PC-9 (cell line): ENCODE data around the gene TMEM258.

Experiments used
- EZH2 ChIP-seq: fragments of 200-600 bp; sonication (generic); IDR thresholded peaks from 2 replicates; pipeline ENCODE4 v1.8.0; 2017; ENCODE audit warnings: antibody characterized with exemption, low read depth
- TF ChIP-seq, protein P1 (sequence below): fragments of 200-600 bp; sonication (generic); conservative IDR thresholded peaks from 2 replicates; pipeline ENCODE4 v1.6.1; 2017; ENCODE audit warnings: mixed run types, antibody characterized with exemption, mild to moderate bottlenecking, moderate library complexity

- TF ChIP-seq, protein P1, sequence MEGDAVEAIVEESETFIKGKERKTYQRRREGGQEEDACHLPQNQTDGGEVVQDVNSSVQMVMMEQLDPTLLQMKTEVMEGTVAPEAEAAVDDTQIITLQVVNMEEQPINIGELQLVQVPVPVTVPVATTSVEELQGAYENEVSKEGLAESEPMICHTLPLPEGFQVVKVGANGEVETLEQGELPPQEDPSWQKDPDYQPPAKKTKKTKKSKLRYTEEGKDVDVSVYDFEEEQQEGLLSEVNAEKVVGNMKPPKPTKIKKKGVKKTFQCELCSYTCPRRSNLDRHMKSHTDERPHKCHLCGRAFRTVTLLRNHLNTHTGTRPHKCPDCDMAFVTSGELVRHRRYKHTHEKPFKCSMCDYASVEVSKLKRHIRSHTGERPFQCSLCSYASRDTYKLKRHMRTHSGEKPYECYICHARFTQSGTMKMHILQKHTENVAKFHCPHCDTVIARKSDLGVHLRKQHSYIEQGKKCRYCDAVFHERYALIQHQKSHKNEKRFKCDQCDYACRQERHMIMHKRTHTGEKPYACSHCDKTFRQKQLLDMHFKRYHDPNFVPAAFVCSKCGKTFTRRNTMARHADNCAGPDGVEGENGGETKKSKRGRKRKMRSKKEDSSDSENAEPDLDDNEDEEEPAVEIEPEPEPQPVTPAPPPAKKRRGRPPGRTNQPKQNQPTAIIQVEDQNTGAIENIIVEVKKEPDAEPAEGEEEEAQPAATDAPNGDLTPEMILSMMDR: no peak
- TF ChIP-seq EZH2: no peak
Measured at GRCh38 chr11:61751384-61751783, 41.0 kb downstream of the TMEM258 start.
